Activated CD8-positive, alpha-beta memory T cell treated with anti-CD3 and anti-CD28 coated beads, Interleukin-2, amount 50 U/mL, for 24 hours (primary cell): ENCODE measurements around the gene ARPC1A.
"Not testable (repeated sequence)": the region's sequence is repeated elsewhere in the genome, so short reads cannot be mapped to it uniquely, and the experiment has no call there.

ENCODE experiments used
- DNase-seq: peaks from one replicate; pipeline ENCODE4 v3.0.0-alpha.2; 2020; ENCODE audit errors: extremely low read depth

ARPC1A gene

GRCh38 chr7:99320371-99320770 is 5.3 kb upstream of the ARPC1A start:
- no peak for DNase-seq

DNA sequence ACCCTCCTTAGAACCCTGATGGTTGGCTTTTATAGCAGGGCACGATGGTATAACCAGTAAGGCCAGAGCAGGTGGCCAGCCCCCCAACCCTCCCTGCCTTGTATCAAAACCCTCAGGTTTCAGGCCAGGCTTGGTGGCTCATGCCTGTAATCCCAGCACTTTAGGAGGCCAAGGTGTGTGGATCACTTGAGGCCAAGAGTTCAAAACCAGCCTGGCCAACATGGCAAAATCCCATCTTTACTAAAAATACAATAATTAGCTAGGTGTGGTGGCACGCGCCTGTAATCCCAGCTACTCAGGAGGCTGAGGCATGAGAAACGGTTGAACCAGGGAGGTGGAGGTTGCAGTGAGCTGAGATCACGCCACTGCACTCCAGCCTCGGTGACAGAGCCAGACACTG is 3.0 kb upstream of the ARPC1A start:
- DNase-seq, result not testable (repeated sequence)

DNA sequence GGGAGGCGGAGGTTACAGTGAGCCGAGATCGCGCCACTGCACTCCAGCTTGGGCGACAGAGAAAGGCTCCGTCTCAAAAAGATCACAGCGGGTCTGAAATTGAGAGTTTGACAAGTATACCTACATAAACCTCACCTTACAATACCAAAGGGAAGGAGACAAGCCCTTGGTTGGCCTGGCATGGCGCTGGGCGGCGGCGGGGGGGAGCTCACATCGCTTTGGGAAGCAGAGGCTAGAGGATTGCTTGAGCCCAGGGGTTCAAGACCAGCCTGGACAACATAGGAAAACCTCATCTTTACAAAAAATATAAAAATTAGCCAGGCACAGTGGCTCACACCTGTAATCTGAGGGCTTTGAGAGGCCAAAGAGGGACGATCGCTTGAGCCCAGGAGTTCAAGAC is 1.1 kb upstream of the ARPC1A start:
- DNase-seq, result no peak

GRCh38 chr7:99325001-99325493 is 651 bp upstream of the ARPC1A start:
- DNase-seq, result no peak

DNA sequence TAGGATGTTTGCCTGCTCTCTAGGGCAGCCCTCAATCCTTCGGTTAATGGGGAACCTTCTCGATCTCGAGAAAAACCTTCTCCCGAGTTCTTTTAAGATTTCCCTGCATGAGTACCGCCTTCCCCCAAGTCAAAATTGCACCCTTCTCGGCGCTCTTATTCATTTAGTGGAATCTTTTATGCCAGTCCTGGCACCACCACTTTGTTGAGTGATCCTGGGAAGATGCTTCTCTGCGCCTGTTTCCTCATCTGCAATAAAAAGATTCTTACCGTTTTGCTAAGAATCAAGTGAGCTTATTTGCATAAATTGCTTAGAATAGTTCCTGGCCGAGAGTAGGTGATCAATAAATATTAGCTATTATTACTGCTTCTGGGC is 697 bp downstream of the ARPC1A start:
- no peak for DNase-seq

DNA sequence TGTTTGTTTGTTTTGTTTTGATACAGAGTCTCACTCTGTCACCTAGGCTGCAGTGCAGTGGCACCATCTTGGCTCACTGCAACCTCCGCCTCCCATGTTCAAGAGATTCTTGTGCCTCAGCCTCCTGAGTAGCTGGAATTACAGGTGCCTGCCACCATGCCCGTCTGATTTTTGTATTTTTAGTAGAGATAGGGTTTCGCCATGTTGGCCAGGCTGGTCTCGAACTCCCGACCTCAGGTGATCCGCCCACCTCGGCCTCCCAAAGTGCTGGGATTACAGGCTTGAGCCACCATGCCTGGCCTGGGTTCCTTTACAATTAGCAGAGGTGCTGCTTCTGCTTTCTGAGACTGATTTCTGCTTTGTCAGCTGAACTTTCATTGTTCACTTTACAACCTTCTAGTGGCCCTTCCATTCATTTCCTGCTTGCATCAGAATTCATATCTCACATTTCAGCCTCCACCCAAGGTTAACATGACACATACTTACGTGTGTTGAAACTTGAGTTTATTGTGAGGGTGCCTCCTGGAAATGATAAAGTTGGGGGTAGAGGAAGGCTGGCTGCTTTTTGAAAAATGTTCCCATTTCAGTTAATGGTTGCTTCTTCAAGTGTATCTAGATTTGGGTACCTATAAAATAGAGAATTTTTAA is 4.7 kb downstream of the ARPC1A start:
- DNase-seq, result not testable (repeated sequence)

DNA sequence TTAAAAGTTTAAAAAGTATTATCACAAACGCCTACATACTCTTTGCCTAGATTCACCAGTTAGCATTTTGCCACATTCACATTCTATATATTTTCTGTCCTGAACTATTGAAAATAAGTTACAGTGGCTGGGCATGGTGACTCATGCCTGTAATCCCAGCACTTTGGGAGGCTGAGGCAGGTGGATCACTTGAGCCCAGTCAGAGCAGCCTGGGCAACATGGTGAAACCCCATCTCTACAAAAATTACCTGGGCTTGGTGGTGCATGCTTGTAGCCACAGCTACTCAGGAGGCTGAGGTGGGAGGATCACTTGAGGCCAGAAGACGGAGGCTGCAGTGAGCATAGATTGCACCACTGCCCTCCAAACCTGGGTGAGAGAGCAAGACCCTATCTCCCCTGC is 5.3 kb downstream of the ARPC1A start:
- no peak for DNase-seq

- no peak for DNase-seq
These were observed 13.9 kb downstream of the ARPC1A start for GRCh38 chr7:99339595-99339994.

DNA sequence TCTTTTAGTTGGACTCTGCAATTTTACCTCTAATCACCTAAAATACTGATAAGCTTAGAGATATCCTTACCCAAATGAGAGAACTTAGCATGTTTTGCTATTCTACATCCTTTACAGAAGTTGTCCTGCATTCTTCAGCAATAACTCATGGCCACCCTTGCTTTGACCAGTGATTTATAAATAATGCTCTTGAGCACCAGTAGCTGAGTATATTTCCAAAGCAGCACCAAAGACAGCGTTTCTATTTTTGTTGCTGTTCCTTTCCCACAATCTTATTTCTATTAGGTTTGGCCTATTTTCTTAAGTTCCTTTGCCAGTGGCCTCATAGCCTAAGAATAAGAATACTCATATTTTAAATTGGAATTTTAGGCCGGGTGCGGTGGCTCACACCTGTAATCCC is 15.0 kb downstream of the ARPC1A start:
- no peak for DNase-seq

DNA sequence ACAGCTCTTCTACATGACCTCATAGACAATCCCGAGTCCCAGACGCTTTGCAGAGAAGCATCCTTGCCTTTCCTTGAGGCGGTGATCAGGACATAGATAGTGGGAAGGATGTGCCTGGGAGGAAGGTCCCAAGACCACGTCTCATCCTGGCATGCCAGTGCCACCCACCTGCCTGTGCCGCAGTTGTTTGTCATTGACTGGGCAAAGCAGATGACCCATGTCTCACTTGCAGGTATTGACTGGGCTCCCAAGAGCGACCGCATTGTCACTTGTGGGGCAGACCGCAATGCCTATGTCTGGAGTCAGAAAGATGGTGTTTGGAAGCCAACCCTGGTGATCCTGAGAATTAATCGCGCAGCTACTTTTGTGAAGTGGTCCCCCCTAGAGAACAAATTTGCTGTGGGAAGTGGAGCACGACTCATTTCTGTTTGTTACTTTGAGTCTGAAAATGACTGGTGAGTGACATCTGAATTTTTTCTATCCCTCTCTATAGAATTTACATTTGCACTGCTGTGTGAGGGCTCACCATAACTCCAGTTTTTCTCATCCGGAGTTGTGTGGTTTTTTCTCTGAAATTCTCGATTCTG is 18.5 kb downstream of the ARPC1A start:
- no peak for DNase-seq

DNA sequence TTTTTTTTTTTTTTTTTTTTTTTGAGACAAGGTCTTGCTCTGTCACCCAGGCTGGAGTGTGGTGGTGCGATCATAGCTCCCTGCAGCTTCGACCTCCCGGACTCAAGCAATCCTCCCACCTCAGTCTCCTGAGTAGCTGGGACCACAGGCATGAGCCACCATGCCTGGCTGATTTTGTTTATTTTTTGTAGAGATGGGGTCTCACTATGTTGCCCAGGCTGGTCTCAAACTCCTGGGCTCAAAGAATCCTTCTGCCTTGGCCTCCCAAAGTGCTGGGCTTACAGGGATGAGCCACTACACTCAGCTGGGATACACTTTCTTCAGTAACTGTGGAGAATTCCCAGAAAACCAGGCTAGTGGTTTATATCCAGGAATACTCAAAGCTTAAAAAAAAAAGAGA is 24.9 kb downstream of the ARPC1A start:
- not testable (repeated sequence) for DNase-seq

DNA sequence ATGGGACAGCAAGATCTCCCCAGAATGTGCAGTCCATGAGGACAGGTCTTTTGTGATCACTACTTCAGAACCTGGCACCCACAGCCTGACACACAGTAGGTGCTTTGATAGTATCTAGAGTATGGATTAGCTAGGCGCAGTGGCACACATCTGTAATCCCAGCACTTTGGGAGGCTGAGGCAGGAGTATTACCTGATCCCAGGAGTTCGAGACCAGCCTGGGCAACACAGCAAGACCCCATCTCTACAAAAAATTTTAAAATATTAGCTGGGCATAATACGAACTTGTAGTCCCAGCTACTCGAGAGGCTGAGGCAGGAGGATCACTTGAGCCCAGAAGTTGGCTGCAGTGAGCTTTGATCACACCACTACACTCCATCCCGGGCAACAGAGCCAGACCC is 26.5 kb downstream of the ARPC1A start:
- DNase-seq, result no peak

GRCh38 chr7:99355098-99355497 is 29.4 kb downstream of the ARPC1A start:
- DNase-seq, result no peak

- no peak for DNase-seq
These were observed 32.2 kb downstream of the ARPC1A start for GRCh38 chr7:99357701-99358490.

GRCh38 chr7:99358521-99358920 is 32.8 kb downstream of the ARPC1A start:
- DNase-seq, result not testable (repeated sequence)

GRCh38 chr7:99359465-99360154 is 33.9 kb downstream of the ARPC1A start:
- no peak for DNase-seq

DNA sequence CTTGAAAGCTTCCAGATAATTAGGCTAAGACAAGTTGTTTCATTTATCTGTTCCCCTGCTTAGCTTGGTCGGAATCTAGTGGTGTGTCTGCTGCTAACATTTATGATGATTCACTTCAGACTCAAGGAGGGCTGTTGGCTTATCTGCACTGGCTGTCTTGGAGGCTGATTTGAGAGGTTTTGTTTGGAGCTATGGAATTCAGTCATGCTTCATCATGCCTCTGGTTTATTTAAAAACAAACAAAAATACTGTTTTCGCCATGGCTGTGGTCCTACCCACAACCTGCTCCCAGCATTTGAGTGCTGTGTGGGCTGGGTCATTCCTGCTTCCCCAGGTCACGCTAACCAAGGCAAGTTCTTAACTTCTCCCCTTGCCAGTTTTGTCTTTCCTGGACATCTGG is 37.1 kb downstream of the ARPC1A start:
- no peak for DNase-seq

GRCh38 chr7:99363286-99363685 is 37.6 kb downstream of the ARPC1A start:
- no peak for DNase-seq

DNA sequence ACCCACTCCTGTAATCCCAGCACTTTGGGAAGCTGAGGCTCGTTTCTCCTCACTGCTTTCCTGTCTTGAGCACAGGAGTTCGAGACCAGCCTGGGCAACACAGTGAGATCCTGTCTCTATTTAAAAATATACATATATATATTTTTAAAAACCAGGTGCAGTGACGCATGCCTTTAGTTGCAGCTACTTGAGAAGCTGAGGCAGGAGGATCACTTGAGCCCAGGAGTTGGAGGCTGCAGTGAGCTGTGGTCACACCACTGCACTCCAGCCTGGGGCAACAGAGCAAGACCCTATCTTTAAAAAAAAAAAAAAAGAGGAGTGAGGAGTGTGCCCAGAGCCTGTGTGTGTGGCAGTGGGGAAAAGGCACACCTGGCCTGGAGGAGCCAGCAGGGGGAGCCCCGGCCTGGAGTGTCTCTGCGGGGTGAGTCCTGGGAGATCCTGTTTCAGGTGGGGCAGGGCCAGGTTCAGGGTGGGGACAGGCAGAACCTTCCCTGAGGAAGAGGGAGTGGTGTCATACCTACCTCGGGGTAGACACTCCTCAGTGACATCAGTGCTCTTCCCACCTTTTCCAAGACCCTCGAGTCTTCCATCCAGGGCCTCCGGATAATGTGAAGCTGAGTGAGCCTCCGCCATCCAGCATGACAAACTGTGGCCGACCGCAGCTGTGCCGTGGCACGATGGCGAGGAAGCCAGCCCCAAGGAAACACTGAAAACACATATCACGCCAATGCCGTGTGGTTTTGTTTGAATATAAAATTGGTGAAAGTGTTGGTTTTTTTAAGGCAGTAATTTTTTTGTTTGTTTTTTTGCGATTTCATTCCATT is 39.8 kb downstream of the ARPC1A start:
- no peak for DNase-seq

DNA sequence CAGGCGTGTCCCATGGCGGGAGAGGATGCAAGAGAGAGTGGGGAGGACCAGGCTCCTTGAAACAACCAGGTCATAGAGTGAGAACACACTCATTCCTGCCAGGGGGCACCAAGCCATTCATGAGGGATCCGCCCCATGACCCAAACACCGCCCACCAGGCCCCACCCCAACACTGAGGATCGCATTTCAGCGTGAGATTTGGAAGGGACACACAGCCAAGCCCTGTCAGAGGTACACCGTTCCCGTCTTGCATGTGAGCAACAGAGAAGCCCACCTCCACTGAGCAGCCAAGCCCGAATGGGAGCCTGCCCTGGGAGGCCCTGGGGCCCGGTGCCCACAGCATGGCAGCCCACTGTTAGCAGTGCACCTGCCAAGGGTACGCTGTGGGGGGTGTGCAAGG is 40.9 kb downstream of the ARPC1A start:
- DNase-seq, result no peak

GRCh38 chr7:99368750-99369389 is 43.2 kb downstream of the ARPC1A start:
- DNase-seq, result no peak
